Naive thymus-derived CD8-positive, alpha-beta T cell (primary cell): Measurements from ENCODE around the gene TMEM273. TPM values are rescaled to one million over a fixed set of nuclear protein-coding genes. Genes with fewer than 3 reads are reported as not detected.

Source experiments
- ATAC-seq, 2 donors: fragments of 150-1000 bp; cut with Tn5 transposase in 1 of 2; sonication (Bioruptor Pico), chemical (Tn5 transposase) in 1 of 2; 1 replicate in 1 of 2; 2 replicates in 1 of 2; pipeline ENCODE4 v1.10.0; 2021; ENCODE audit warnings: mild to moderate bottlenecking in 2 of 2, moderate library complexity in 2 of 2
- POLR2A ChIA-PET: fragments of 350-600 bp; sonication (Branson Sonifier 250); formaldehyde crosslinking; loops from one replicate; lab custom pipeline; 2021; ENCODE audit warnings: antibody characterized with exemption; lab: Charles Lee
- DNase-seq, 10 donors: peaks; one replicate each; pipeline versions ENCODE4 v3.0.0 to v3.0.0-alpha.2; 2020 to 2022
- H3K27ac Mint-ChIP-seq, 10 donors: one replicate each; pipeline ENCODE4 v1.8.0; 2020 to 2022; ENCODE audit warnings: mild to moderate bottlenecking in 10 of 10, mixed read lengths in 10 of 10, moderate library complexity in 4 of 10, inconsistent platforms in 1 of 10
- H3K27me3 Mint-ChIP-seq, 5 donors: one replicate each; pipeline ENCODE4 v1.8.0; 2021 to 2022; ENCODE audit warnings: mixed read lengths in 5 of 5
- H3K36me3 Mint-ChIP-seq, 3 donors: one replicate each; pipeline ENCODE4 v1.8.0; 2020 to 2022; ENCODE audit warnings: mixed read lengths in 3 of 3, mild to moderate bottlenecking in 2 of 3, inconsistent platforms in 1 of 3
- H3K4me1 Mint-ChIP-seq, 4 donors: one replicate each; pipeline ENCODE4 v1.8.0; 2021 to 2022; ENCODE audit warnings: mixed read lengths in 4 of 4
- H3K4me3 Mint-ChIP-seq, 10 donors: one replicate each; pipeline ENCODE4 v1.8.0; 2020 to 2022; ENCODE audit warnings: mild to moderate bottlenecking in 10 of 10, mixed read lengths in 10 of 10, moderate library complexity in 6 of 10, inconsistent platforms in 1 of 10
- H3K9me3 Mint-ChIP-seq, 9 donors: one replicate each; pipeline ENCODE4 v1.8.0; 2020 to 2022; ENCODE audit warnings: mixed read lengths in 9 of 9, mild to moderate bottlenecking in 3 of 9, inconsistent platforms in 1 of 9, moderate library complexity in 1 of 9
- polyA plus RNA-seq, 3 donors: library from polyadenylated mRNA; unstranded; fragments of 300-500 nt; fragmentation: Illumina TruSeq; gene quantifications; one replicate each; pipeline ENCODE4 v1.2.3, GENCODE V29; 2021
- total RNA-seq, 8 experiments: library from RNA in 2 of 8; stranded (reverse) in 2 of 8; gene quantifications; one replicate each; pipeline ENCODE4 v1.2.3 and lab custom pipeline; 2021 to 2026

TMEM273 gene
- total and polyA plus RNA-seq, 5 experiments from 2014 or later = 0.23 to 3.5 (median 0.83) TPM; not detected in 2

DNA sequence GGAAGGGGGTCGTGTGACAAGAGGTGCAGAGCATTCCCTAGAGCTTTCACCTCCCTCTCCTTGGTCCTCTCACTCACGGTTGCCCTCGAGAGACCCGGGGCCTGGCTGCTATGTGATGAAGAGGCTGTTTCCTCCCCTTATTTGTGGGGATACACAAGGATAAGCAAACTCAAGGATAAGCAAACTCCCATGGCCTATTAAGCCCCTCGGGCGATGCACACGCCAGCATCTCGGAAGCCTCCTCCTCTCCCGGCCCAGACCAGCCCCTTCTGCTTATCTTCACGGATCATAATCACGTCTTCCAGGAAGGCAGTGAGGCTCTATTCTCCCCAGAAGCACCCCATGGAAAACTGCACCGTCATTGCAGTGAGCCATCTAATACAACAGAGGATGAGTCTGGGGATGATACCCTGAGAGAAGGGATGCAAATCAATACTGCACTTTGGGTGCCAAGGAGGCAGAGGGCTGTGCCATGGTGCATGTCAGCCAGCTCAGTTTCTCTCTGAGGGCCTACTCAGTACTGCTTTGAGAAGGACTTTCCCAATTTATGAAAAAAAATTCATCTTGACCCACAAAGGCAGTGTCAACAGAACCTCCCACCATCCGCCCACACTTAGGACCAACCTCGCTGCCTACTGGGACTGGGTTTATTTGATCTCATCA lies 22.2 kb downstream of the TMEM273 start:
- peaks cover 4 to 9% (median 6%) of the 10 kb centered on the region in 4 donors for H3K4me1 Mint-ChIP-seq
- no peak overlapping the region for H3K4me3 Mint-ChIP-seq
- no peak for DNase-seq
- no peak for ATAC-seq
- H3K9me3 Mint-ChIP-seq = no peaks in the 10 kb centered on the region
- H3K27ac Mint-ChIP-seq = no peak overlapping the region
- no peaks in the 10 kb centered on the region for H3K36me3 Mint-ChIP-seq
- peaks cover 0 to 21% (median 2%) of the 10 kb centered on the region in 5 donors for H3K27me3 Mint-ChIP-seq
- POLR2A ChIA-PET = no interaction called here

DNA sequence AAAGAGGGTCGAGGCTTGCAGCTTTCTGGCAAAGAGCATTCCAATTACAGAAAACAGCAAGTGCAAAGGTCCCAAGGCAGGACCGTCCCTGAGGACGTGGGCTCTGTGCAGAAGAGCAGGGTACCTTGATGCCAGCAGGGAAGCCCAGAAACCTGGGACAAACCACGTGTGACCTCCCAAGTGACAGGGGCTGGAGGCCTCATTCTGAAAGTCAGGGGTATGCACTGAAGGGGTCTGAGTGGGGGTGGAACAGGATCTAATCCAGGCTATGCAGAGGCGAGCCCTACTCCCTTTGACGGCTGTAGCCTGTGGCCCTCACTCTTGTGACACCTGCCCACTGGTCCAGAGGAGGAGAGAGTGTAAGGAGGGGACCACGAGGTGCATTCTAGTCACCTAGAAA lies 22.9 kb downstream of the TMEM273 start:
- H3K36me3 Mint-ChIP-seq = no peaks in the 10 kb centered on the region
- H3K27ac Mint-ChIP-seq = no peak overlapping the region
- DNase-seq = no peak
- POLR2A ChIA-PET = no interaction called here
- peaks cover 4 to 9% (median 6%) of the 10 kb centered on the region in 4 donors for H3K4me1 Mint-ChIP-seq
- no peak overlapping the region for H3K4me3 Mint-ChIP-seq
- no peaks in the 10 kb centered on the region for H3K9me3 Mint-ChIP-seq
- H3K27me3 Mint-ChIP-seq = peaks cover 0 to 21% (median 2%) of the 10 kb centered on the region in 5 donors
- ATAC-seq = no peak

GRCh38 chr10:49164559-49165188 lies 23.5 kb downstream of the TMEM273 start:
- peak; percentile 49 to 56 for ATAC-seq
- H3K4me3 Mint-ChIP-seq = peak overlapping the region in 1 of 10 donors; percentile 12
- H3K27ac Mint-ChIP-seq = no peak overlapping the region
- H3K9me3 Mint-ChIP-seq = no peaks in the 10 kb centered on the region
- H3K27me3 Mint-ChIP-seq = peaks cover 0 to 21% (median 2%) of the 10 kb centered on the region in 5 donors
- H3K36me3 Mint-ChIP-seq = no peaks in the 10 kb centered on the region
- POLR2A ChIA-PET = no interaction called here
- H3K4me1 Mint-ChIP-seq = peaks cover 4 to 9% (median 6%) of the 10 kb centered on the region in 4 donors
- peak in 1 of 10 donors; percentile 7 for DNase-seq

GRCh38 chr10:49163741-49164140 lies 24.4 kb downstream of the TMEM273 start:
- Mint-ChIP-seq H3K36me3 (no peaks in the 10 kb centered on the region), H3K4me1 (peaks cover 4 to 9% (median 6%) of the 10 kb centered on the region in 4 donors), H3K27ac (no peak overlapping the region), H3K4me3 (no peak overlapping the region), H3K9me3 (no peaks in the 10 kb centered on the region), H3K27me3 (peaks cover 0 to 24% (median 2%) of the 10 kb centered on the region in 5 donors)
- POLR2A ChIA-PET = no interaction called here
- no peak for DNase-seq
- ATAC-seq = no peak

DNA sequence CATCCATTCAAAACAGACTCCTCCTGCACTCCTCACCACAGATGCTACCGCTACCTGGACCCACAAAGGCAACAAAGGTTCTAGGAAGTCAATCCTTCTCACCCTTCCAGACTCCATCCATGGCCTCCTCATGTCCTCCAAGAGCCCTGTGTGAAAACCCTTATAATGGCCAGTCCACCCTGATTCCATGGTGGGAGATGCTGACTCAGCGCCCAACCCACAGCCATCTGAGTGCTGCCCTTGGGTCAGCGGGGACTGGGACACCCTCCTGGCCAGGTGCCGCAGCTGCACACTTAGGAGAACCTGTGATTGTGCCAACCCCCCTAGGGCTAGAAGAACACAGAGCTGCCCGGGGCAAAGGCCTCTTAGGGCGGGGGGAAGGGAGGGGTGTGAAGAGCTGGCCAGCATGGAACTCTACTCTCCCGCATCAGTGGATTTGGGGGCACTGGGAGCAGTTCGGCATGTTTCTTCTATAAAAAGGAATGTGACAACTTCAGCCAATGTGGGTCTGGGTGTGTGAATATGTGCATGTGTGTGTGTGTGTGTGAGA lies 25.4 kb downstream of the TMEM273 start:
- POLR2A ChIA-PET = no interaction called here
- no peak for ATAC-seq
- Mint-ChIP-seq H3K4me3 (no peak overlapping the region), H3K36me3 (no peaks in the 10 kb centered on the region), H3K9me3 (no peaks in the 10 kb centered on the region), H3K27me3 (peaks cover 0 to 24% (median 1%) of the 10 kb centered on the region in 5 donors), H3K4me1 (peaks cover 4 to 9% (median 8%) of the 10 kb centered on the region in 4 donors), H3K27ac (no peak overlapping the region)
- DNase-seq = no peak

DNA sequence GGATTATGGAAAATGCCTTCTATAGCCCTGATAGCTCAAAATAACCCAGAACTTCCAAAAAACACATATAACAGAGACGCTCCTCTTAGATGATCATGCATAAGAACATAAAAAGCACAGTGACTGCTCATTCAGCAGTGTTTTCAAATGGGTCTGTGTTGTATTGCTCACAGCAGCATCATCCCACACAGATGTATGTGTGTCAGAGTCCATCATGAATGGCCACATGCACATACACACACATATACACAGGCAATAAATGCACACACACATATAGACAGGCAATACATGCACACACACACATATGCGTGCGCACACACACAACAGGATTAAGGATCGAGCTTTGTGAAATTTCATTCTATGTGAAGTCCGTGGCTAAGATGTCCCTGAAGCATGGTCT lies 26.1 kb downstream of the TMEM273 start:
- no peak overlapping the region for H3K4me3 Mint-ChIP-seq

GRCh38 chr10:49161411-49161997 lies 26.7 kb downstream of the TMEM273 start:
- Mint-ChIP-seq H3K9me3 (no peaks in the 10 kb centered on the region), H3K4me3 (no peak overlapping the region), H3K36me3 (no peaks in the 10 kb centered on the region), H3K4me1 (peaks cover 4 to 19% (median 8%) of the 10 kb centered on the region in 4 donors), H3K27ac (no peak overlapping the region), H3K27me3 (peaks cover 2 to 25% (median 6%) of the 10 kb centered on the region in 5 donors)
- POLR2A ChIA-PET = no interaction called here
- ATAC-seq (no peak), DNase-seq (no peak)

More for the DNA sequence above, 26.1 kb downstream of the TMEM273 start:
- H3K4me1 Mint-ChIP-seq = peaks cover 4 to 15% (median 8%) of the 10 kb centered on the region in 4 donors
- DNase-seq (no peak), ATAC-seq (no peak)
- no peaks in the 10 kb centered on the region for H3K36me3 Mint-ChIP-seq
- no peak overlapping the region for H3K27ac Mint-ChIP-seq
- H3K9me3 Mint-ChIP-seq = no peaks in the 10 kb centered on the region
- POLR2A ChIA-PET = no interaction called here
- H3K27me3 Mint-ChIP-seq = peaks cover 0 to 24% (median 4%) of the 10 kb centered on the region in 5 donors

DNA sequence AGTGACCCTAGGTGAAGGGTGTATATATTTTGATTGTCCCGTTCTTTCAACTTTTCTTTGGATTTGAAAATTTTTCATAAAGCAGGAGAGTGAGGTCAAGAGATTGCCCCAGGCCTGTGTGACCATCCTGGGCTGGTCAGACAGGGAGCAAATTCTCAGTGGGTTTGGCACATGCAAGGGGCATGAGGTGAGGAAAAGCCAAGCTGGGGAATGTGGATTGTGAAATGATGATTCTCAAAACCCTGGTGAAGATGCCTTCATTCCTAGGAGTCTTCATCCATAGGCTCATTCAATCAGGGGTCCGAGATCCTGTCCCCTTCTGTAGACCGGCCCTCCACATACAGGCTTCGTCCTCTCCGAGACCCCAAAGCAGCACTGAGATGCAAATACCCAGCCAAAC lies 27.4 kb downstream of the TMEM273 start:
- no peak overlapping the region for H3K27ac Mint-ChIP-seq

GRCh38 chr10:49160110-49160509 lies 28.1 kb downstream of the TMEM273 start:
- Mint-ChIP-seq H3K27me3 (peaks cover 0 to 22% (median 5%) of the 10 kb centered on the region in 5 donors), H3K4me3 (no peak overlapping the region), H3K36me3 (no peaks in the 10 kb centered on the region), H3K27ac (no peak overlapping the region), H3K9me3 (no peaks in the 10 kb centered on the region), H3K4me1 (peaks cover 4 to 20% (median 8%) of the 10 kb centered on the region in 4 donors)
- DNase-seq (no peak), ATAC-seq (no peak)
- POLR2A ChIA-PET = no interaction called here

More for the DNA sequence above, 27.4 kb downstream of the TMEM273 start:
- ATAC-seq = no peak
- DNase-seq = no peak
- POLR2A ChIA-PET = no interaction called here
- Mint-ChIP-seq H3K36me3 (no peaks in the 10 kb centered on the region), H3K9me3 (no peaks in the 10 kb centered on the region), H3K4me3 (no peak overlapping the region), H3K27me3 (peaks cover 0 to 24% (median 5%) of the 10 kb centered on the region in 5 donors), H3K4me1 (peaks cover 4 to 20% (median 8%) of the 10 kb centered on the region in 4 donors)

DNA sequence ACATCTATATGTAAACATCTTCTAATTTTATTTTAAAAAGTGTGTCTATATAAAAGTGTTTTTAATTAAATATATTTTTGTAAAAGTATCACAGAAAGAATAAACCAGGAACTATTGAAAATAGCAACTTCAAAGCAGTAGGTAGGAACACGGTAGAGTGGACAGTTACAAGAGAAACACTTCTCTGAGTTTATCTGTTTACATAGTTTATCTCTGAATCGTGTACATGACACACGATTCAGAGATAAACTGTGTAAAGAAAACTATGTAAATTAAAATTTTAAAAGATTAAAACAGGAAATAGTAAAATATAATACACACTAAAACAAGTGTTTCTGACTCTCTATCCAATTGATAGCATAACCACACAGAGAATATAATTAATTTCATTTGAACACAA lies 29.3 kb downstream of the TMEM273 start:
- Mint-ChIP-seq H3K4me3 (no peak overlapping the region), H3K27ac (no peak overlapping the region), H3K4me1 (peaks cover 0 to 16% (median 1%) of the 10 kb centered on the region in 4 donors), H3K9me3 (no peaks in the 10 kb centered on the region), H3K27me3 (peaks cover 0 to 10% (median 7%) of the 10 kb centered on the region in 5 donors), H3K36me3 (no peaks in the 10 kb centered on the region)
- POLR2A ChIA-PET = no interaction called here
- ATAC-seq (no peak), DNase-seq (no peak)

- POLR2A ChIA-PET = no interaction called here
- peaks cover 0 to 10% (median 9%) of the 10 kb centered on the region in 5 donors for H3K27me3 Mint-ChIP-seq
- H3K4me1 Mint-ChIP-seq = peaks cover 0 to 16% (median 1%) of the 10 kb centered on the region in 4 donors
- H3K9me3 Mint-ChIP-seq = no peaks in the 10 kb centered on the region
- H3K36me3 Mint-ChIP-seq = no peaks in the 10 kb centered on the region
- no peak for ATAC-seq
- no peak for DNase-seq
- no peak overlapping the region for H3K4me3 Mint-ChIP-seq
- no peak overlapping the region for H3K27ac Mint-ChIP-seq
Observed at GRCh38 chr10:49158404-49158803, 29.8 kb downstream of the TMEM273 start.

DNA sequence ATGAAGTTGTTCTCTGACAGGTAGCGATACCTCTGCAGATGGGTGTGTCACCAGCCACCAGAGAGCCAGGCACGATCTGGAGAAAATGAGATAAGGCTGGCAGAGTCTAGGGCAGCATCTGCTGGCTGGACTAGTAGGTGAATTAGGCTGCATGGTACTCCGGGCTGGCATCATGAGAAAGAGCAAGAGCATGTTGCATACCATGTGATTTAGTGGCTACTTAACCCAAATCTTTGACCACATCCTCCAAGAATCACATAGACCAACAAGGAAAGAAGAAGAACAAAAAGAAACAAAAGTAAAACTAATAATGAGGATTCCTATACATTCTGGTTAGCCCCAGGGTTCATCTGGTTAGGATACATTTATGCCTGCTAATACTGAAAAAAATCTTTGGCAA lies 31.0 kb downstream of the TMEM273 start:
- peaks cover 4 to 13% (median 9%) of the 10 kb centered on the region in 5 donors for H3K27me3 Mint-ChIP-seq
- no peaks in the 10 kb centered on the region for H3K9me3 Mint-ChIP-seq
- no peak for ATAC-seq
- DNase-seq = no peak
- peaks cover 0 to 16% (median 1%) of the 10 kb centered on the region in 4 donors for H3K4me1 Mint-ChIP-seq
- H3K27ac Mint-ChIP-seq = no peak overlapping the region
- POLR2A ChIA-PET = no interaction called here
- H3K4me3 Mint-ChIP-seq = no peak overlapping the region
- H3K36me3 Mint-ChIP-seq = no peaks in the 10 kb centered on the region

DNA sequence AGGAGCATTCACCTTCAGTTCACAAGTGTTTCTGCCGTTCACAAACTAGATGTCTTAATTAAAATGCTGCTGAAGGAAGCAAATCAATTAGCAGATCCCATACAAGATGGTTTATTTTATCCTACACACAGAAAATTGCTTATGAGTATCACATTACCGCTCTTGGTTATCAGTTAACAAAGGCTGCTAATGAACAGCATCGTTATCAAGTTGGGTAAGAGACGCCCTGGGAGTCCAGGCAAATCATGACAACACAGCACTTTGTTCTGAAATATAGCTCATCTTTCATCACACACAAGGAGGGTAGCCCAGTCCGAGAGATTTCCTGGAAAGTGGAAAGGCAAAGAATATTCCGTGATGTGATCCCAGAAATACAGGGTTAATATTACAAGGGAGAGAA lies 33.5 kb downstream of the TMEM273 start:
- POLR2A ChIA-PET = no interaction called here
- Mint-ChIP-seq H3K36me3 (no peaks in the 10 kb centered on the region), H3K4me1 (peaks cover 0 to 16% (median 1%) of the 10 kb centered on the region in 4 donors), H3K4me3 (no peak overlapping the region), H3K27me3 (peaks cover 6 to 15% (median 9%) of the 10 kb centered on the region in 5 donors), H3K9me3 (peaks cover 0 to 3% (median 0%) of the 10 kb centered on the region in 9 donors), H3K27ac (no peak overlapping the region)
- no peak for DNase-seq
- no peak for ATAC-seq
